NCI-H510A (cell line): ENCODE results near the gene LBR.

Experiments used
- DNase-seq: peaks from one replicate; lab custom pipeline; 2025; lab: John Stamatoyannopoulos, UW

Gene LBR

DNA sequence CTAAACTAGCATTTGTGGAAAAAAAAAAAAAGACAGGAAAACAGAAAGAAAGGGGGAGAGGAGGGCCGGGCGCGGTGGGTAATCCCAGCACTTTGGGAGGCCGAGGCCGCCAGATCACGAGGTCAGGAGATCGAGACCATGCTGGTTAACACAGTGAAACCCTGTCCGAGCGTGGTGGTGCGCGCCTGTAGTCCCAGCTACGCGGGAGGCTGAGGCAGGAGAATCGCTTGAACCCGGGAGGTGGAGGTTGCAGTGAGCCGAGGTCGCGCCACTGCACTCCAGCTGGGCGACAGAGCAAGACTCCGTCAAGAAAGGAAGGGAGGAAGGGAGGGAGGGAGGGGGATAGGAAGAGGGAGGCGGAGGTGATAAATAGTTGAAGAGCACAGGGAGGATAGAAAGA is 54.7 kb downstream of the LBR start:
- no peak for DNase-seq

DNA sequence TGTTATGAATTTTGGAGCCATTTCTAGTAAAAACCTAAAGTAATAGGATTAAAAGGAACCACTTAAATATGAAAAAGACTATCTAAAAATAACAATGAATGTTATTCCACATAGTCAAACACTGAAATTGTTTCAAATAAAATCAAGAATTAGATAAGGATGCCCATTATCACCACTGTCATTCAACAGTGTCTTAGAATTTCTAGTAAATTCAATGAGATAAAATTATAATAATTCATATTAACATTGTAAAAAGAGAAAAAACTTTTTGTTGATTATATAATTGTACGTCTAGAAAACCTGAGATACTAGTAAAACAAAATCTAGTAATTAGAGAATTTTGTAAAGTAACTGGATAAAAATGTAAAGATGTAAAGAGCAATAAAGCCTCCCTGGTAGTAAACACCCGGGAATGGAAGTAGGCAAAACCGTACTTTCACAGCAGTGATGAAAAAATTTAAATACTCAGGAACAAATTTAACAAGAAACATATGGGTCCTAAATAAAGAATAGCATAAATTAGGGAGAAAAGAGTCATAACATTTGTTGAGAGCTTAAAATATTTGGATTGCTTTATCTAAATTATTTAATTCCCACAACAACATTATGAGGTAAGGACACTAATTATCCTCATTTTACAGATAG is 56.4 kb downstream of the LBR start:
- no peak for DNase-seq

DNA sequence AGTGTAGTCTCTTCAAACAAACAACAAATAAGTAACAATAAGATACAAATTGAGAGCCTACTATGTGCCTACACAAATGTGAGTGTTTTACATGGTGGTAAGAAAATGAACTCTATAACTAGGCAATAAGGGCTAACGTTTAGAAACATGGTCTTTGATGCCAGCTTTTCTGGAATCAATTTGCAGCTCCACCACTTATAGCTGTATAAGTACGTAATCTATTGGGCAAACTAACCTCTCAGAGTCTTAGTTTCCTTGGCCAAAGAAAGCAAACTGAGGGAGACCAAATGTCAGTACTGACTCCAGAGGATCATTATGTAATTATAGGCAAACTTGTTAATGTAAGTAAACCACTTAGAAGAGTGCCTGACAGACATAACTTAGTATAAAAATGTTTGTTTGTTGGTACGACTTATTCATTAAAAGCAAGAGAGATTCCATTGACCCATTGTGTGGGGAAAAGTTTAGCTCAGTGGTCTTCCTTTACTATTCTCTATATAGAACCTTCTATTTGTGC is 59.7 kb downstream of the LBR start:
- no peak for DNase-seq

DNA sequence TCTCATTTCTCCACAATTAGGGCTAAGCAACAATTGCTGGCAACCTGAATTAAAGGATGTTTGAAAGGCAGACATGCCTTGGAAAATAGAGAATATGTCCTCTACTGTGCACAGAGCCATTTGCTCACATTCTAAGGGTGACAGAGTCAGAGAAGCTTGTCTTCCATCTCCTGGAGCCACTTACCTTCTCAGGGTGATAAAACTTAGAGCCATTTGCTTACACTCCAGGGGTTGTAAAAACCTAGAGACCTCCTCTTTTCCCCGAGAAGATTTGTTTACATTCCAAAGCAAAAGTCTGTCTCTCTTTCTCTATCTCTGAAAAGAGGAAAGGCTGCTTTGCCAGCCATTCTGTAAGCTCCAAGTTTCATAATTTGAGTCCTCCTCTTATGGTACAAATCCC is 61.3 kb downstream of the LBR start:
- no peak for DNase-seq

- no peak for DNase-seq
Observed at GRCh38 chr1:225366018-225366417, 61.8 kb downstream of the LBR start.

- no peak for DNase-seq
Observed at GRCh38 chr1:225364439-225364838, 63.4 kb downstream of the LBR start.

- DNase-seq: no peak
Observed at GRCh38 chr1:225362805-225363204, 65.0 kb downstream of the LBR start.

- DNase-seq: no peak
Observed at GRCh38 chr1:225361176-225361575, 66.7 kb downstream of the LBR start.

- no peak for DNase-seq
Observed at GRCh38 chr1:225360119-225360518, 67.7 kb downstream of the LBR start.

DNA sequence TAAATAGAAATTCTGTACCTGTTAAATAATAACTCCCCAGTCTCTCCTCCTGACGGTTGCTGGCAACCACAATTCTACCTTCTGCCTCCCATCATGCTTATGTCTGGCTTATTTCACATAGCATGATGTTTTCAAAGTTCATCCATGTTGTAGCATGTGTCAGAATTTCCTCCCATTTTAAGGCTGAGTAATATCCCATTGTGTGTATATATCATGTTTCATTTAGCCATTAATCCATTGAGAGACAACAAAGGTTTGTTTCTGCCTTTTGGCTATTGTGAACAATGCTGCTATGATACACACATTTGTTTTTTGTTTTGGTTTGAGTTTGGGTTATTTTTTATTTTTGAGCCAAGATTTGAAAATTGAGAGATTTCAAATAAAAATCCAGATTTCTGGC is 72.0 kb downstream of the LBR start:
- no peak for DNase-seq

DNA sequence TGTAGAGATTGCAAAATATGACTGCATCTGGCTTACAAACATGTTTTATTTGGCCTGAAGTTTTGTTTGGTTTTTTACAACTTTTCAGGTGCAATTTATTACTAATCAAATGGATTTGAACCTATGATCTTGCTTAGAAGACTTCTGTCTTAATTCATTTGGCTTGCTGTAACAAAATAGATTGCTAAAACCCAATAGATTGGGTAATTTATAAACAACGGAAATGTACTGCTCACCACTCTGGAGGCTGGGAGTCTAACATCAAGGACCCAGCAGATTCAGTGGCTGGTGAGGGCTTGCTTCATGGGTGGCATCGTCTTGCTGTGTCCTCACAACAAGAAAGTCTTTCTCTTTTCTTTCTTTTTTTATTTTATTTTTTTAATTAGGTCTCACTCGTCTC is 72.9 kb downstream of the LBR start:
- no peak for DNase-seq
